Smooth muscle cell (in vitro differentiated cells): ENCODE data around the gene RGS7. TPM values are rescaled to one million over a fixed set of nuclear protein-coding genes. Genes with fewer than 3 reads are reported as not detected.

ENCODE experiments used
- DNase-seq: peaks from one replicate; lab custom pipeline; 2025; ENCODE audit not compliant: unreplicated experiment; lab: John Stamatoyannopoulos, UW
- H2AFZ ChIP-seq: fragments of 200-600 bp; sonication (generic); 2 replicates; pipeline ENCODE4 v1.6.0; 2016; ENCODE audit warnings: antibody characterized with exemption, low read depth, mild to moderate bottlenecking
- H3F3A ChIP-seq: fragments of 200-600 bp; sonication (generic); 2 replicates; pipeline ENCODE4 v1.6.0; 2017; ENCODE audit warnings: antibody characterized with exemption, low read depth
- H3K27ac ChIP-seq: fragments of 200-600 bp; sonication (generic); 2 replicates; pipeline ENCODE4 v1.5.1; 2016; ENCODE audit warnings: low read depth, mild to moderate bottlenecking
- H3K27me3 ChIP-seq: fragments of 200-600 bp; sonication (generic); 2 replicates; pipeline ENCODE4 v1.6.1; 2016; ENCODE audit warnings: low read depth, mild to moderate bottlenecking
- H3K36me3 ChIP-seq: fragments of 200-600 bp; sonication (generic); 2 replicates; pipeline ENCODE4 v1.5.1; 2016; ENCODE audit warnings: low read depth
- H3K4me1 ChIP-seq: fragments of 200-600 bp; sonication (generic); 2 replicates; pipeline ENCODE4 v1.5.1; 2016; ENCODE audit warnings: low read depth
- H3K4me2 ChIP-seq: fragments of 200-600 bp; sonication (generic); 2 replicates; pipeline ENCODE4 v1.6.0; 2016; ENCODE audit warnings: mild to moderate bottlenecking
- H3K4me3 ChIP-seq: fragments of 200-600 bp; sonication (generic); 2 replicates; pipeline ENCODE4 v1.5.1; 2016; ENCODE audit warnings: mild to moderate bottlenecking
- H3K79me2 ChIP-seq: fragments of 200-600 bp; sonication (generic); 2 replicates; pipeline ENCODE4 v1.6.0; 2016; ENCODE audit warnings: low read depth, mild to moderate bottlenecking
- H3K9ac ChIP-seq: fragments of 200-600 bp; sonication (generic); 2 replicates; pipeline ENCODE4 v1.6.0; 2016; ENCODE audit warnings: low read depth
- H3K9me3 ChIP-seq: fragments of 200-600 bp; sonication (generic); replicated peaks from 2 replicates; pipeline ENCODE4 v1.5.1; 2016; ENCODE audit warnings: low read depth
- H4K20me1 ChIP-seq: fragments of 200-600 bp; sonication (generic); 2 replicates; pipeline ENCODE4 v1.6.0; 2016; ENCODE audit warnings: low read depth
- WGBS: methylation state at CpG from one replicate; pipeline ENCODE4 v1.1.7; 2016; ENCODE audit warnings: low lambda C conversion rate; 5-methylcytosine and 5-hydroxymethylcytosine counted together
- polyA plus RNA-seq: library from polyadenylated mRNA; unstranded; fragments of >200 nt; fragmentation: Nextera tagmentation; extraction: Ambion mirVana; gene quantifications from 2 replicates; pipeline ENCODE4 v1.2.1, GENCODE V29; 2016
- total RNA-seq: library from RNA; depleted of rRNA; stranded (reverse); fragments of >200 nt; gene quantifications from 2 replicates; pipeline ENCODE4 v1.2.3, GENCODE V29; 2014
- TF ChIP-seq, protein P1 (sequence below): fragments of 200-600 bp; sonication (generic); IDR thresholded peaks from 2 replicates; pipeline ENCODE4 v1.5.1; 2017; ENCODE audit warnings: borderline replicate concordance, mild to moderate bottlenecking, antibody characterized with exemption; ENCODE audit not compliant: insufficient read depth, poor library complexity, severe bottlenecking

The RGS7 gene
- total and polyA plus RNA-seq, 2 experiments from 2014 or later, result 0.16 TPM; not detected in 1

GRCh38 chr1:241213139-241213538, 143.9 kb downstream of the RGS7 start:
- WGBS, result 72% methylated on average over 8 of the region's 8 CpGs
- DNase-seq, result no peak

DNA sequence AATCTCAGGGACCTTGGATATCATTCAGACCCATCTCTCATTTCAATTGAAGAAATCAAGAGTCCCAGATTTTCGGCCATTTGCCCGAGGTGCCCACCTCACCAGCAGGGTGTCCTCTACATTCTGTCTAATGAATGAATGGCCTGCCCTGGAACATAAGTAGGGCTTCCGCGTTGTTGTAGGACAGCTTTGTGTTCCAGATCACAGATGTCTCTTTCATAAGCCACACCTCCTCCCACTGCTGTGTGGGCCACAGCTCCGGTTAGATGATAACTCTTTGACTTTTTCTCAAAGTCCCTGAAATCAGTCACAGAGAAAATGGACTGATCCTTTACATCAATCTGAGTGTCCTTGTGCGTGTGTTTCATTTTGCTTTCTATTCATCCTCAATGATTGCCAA, 144.4 kb downstream of the RGS7 start:
- Histone ChIP-seq H3F3A (no peaks in the 10 kb centered on the region), H3K79me2 (no peaks in the 10 kb centered on the region), H3K9ac (no peak overlapping the region), H3K27ac (no peak overlapping the region), H3K9me3 (no peaks in the 10 kb centered on the region), H3K4me2 (no peak overlapping the region), H2AFZ (no peak overlapping the region), H4K20me1 (no peaks in the 10 kb centered on the region), H3K36me3 (no peaks in the 10 kb centered on the region), H3K27me3 (no peaks in the 10 kb centered on the region), H3K4me1 (no peaks in the 10 kb centered on the region), H3K4me3 (no peak overlapping the region)
- TF ChIP-seq, protein P1, sequence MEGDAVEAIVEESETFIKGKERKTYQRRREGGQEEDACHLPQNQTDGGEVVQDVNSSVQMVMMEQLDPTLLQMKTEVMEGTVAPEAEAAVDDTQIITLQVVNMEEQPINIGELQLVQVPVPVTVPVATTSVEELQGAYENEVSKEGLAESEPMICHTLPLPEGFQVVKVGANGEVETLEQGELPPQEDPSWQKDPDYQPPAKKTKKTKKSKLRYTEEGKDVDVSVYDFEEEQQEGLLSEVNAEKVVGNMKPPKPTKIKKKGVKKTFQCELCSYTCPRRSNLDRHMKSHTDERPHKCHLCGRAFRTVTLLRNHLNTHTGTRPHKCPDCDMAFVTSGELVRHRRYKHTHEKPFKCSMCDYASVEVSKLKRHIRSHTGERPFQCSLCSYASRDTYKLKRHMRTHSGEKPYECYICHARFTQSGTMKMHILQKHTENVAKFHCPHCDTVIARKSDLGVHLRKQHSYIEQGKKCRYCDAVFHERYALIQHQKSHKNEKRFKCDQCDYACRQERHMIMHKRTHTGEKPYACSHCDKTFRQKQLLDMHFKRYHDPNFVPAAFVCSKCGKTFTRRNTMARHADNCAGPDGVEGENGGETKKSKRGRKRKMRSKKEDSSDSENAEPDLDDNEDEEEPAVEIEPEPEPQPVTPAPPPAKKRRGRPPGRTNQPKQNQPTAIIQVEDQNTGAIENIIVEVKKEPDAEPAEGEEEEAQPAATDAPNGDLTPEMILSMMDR, result no peak
- WGBS, result 75% methylated on average over 6 of the region's 6 CpGs
- no peak for DNase-seq

More at GRCh38 chr1:241213139-241213538, 143.9 kb downstream of the RGS7 start:
- Histone ChIP-seq H3K27me3 (no peaks in the 10 kb centered on the region), H3K4me3 (no peak overlapping the region), H3K4me2 (no peak overlapping the region), H4K20me1 (no peaks in the 10 kb centered on the region), H3K79me2 (no peaks in the 10 kb centered on the region), H3K4me1 (no peaks in the 10 kb centered on the region), H3K36me3 (no peaks in the 10 kb centered on the region), H3K9ac (no peak overlapping the region), H3K9me3 (no peaks in the 10 kb centered on the region), H3K27ac (no peak overlapping the region), H3F3A (no peaks in the 10 kb centered on the region), H2AFZ (no peak overlapping the region)
- TF ChIP-seq, protein P1, result no peak

DNA sequence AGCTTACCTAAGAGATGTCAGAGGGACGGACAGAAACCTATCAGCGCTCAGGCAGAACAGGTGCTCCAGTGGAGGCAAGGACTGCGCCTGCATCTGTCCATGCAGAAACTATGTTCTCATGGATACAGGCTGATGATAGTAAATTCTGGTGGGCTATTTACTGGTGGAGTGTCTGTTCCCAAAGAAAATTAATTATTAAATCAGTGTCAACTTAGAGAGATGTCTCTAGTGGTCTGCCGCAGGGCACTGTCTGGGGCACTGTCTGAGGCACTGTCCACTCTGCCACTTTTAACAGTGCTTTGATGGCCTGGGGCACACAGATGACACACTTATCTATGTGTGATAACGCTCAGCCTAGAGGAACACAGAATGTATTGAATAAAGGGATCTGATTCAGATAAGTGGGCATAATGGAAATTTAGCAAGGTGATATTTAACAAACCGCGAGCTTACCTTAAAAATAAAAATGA, 148.1 kb downstream of the RGS7 start:
- Histone ChIP-seq H2AFZ (no peak overlapping the region), H3K27me3 (no peaks in the 10 kb centered on the region), H3K79me2 (no peaks in the 10 kb centered on the region), H3K4me3 (no peak overlapping the region), H3K36me3 (no peaks in the 10 kb centered on the region), H3F3A (no peaks in the 10 kb centered on the region), H3K27ac (no peak overlapping the region), H3K4me2 (no peak overlapping the region), H4K20me1 (no peaks in the 10 kb centered on the region), H3K4me1 (no peaks in the 10 kb centered on the region), H3K9ac (no peak overlapping the region), H3K9me3 (no peaks in the 10 kb centered on the region)
- DNase-seq, result no peak
- TF ChIP-seq, protein P1, result no peak
- 96% methylated on average over 7 of the region's 7 CpGs for WGBS

DNA sequence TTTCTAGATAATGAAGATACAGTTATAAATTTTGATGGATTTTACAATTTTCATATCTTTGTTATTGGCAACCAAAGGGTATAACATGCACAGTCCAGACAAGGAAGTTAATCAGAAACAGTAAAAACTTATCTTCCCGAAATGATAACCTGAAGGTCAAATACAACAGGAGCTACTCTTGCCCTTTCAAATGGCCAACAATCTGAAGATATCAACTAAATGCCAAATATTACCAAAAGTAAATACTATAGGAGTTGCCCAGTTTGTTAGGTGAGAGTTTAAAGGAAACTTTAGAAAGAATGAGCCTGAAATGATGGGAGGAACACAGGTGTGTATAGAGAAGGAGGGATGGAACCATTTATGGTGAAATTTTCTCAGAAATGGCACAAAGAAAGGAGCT, 153.2 kb downstream of the RGS7 start:
- Histone ChIP-seq H3K79me2 (no peaks in the 10 kb centered on the region), H3F3A (no peaks in the 10 kb centered on the region), H4K20me1 (no peaks in the 10 kb centered on the region), H3K27ac (no peak overlapping the region), H3K4me3 (no peak overlapping the region), H3K4me2 (no peak overlapping the region), H3K36me3 (no peaks in the 10 kb centered on the region), H3K27me3 (no peaks in the 10 kb centered on the region), H3K9ac (no peak overlapping the region), H2AFZ (no peak overlapping the region), H3K4me1 (no peaks in the 10 kb centered on the region), H3K9me3 (no peaks in the 10 kb centered on the region)
- 82% methylated on average over 1 of the region's 1 CpG for WGBS
- no peak for DNase-seq
- TF ChIP-seq, protein P1, result no peak
